ENCODE data around the gene C1QTNF4. TPM values are rescaled to one million over a fixed set of nuclear protein-coding genes. Genes with fewer than 3 reads are reported as not detected.

The C1QTNF4 gene
- total RNA-seq, 1 donor, result 0.43 TPM

- no peak overlapping the region for H3K4me3 ChIP-seq (ENCODE audit: low read depth, low read length)
- DNase-seq (ENCODE audit: low read depth), result no peak
- no peak for TF ChIP-seq CTCF (IDR thresholded peaks at IDR 0.05; ENCODE audit: insufficient read depth, low read depth, low read length)
Measured at GRCh38 chr11:47609675-47610074, 15.5 kb upstream of the C1QTNF4 start.

GRCh38 chr11:47607380-47607779 lies 13.2 kb upstream of the C1QTNF4 start:
- TF ChIP-seq CTCF (IDR thresholded peaks at IDR 0.05; ENCODE audit: insufficient read depth, low read depth, low read length), result no peak
- no peak overlapping the region for H3K4me3 ChIP-seq (ENCODE audit: low read depth, low read length)
- DNase-seq (ENCODE audit: low read depth), result peak; percentile 96

- TF ChIP-seq CTCF (IDR thresholded peaks at IDR 0.05; ENCODE audit: insufficient read depth, low read depth, low read length), result no peak
- DNase-seq (ENCODE audit: low read depth), result peak; percentile 52
- H3K4me3 ChIP-seq (ENCODE audit: low read depth, low read length), result no peak overlapping the region
Measured at GRCh38 chr11:47606731-47607130, 12.5 kb upstream of the C1QTNF4 start.

- TF ChIP-seq CTCF (IDR thresholded peaks at IDR 0.05; ENCODE audit: insufficient read depth, low read depth, low read length), result no peak
- DNase-seq (ENCODE audit: low read depth), result no peak
- H3K4me3 ChIP-seq (ENCODE audit: low read depth, low read length), result no peak overlapping the region
Measured at GRCh38 chr11:47605921-47606320, 11.7 kb upstream of the C1QTNF4 start.

GRCh38 chr11:47603295-47603694 lies 9.1 kb upstream of the C1QTNF4 start:
- H3K4me3 ChIP-seq (ENCODE audit: low read depth, low read length), result no peak overlapping the region
- no peak for TF ChIP-seq CTCF (IDR thresholded peaks at IDR 0.05; ENCODE audit: insufficient read depth, low read depth, low read length)
- DNase-seq (ENCODE audit: low read depth), result no peak

GRCh38 chr11:47599902-47600301 lies 5.7 kb upstream of the C1QTNF4 start:
- TF ChIP-seq CTCF (IDR thresholded peaks at IDR 0.05; ENCODE audit: insufficient read depth, low read depth, low read length), result no peak
- no peak for DNase-seq (ENCODE audit: low read depth)
- H3K4me3 ChIP-seq (ENCODE audit: low read depth, low read length), result no peak overlapping the region

GRCh38 chr11:47595967-47596366 lies 1.8 kb upstream of the C1QTNF4 start:
- no peak for TF ChIP-seq CTCF (IDR thresholded peaks at IDR 0.05; ENCODE audit: insufficient read depth, low read depth, low read length)
- DNase-seq (ENCODE audit: low read depth), result no peak
- no peak overlapping the region for H3K4me3 ChIP-seq (ENCODE audit: low read depth, low read length)
